ENCODE results near the gene SACM1L. TPM values are rescaled to one million over a fixed set of nuclear protein-coding genes. Genes with fewer than 3 reads are reported as not detected.

The SACM1L gene
- total and polyA plus RNA-seq, 2 of the 13 experiments (the other 11 are each of a cell fraction or from before 2014, with no cell fraction given), result 15.1 to 27.8 TPM

GRCh38 chr3:45688882-45689786, at the start of gene SACM1L (continued):
- 0 out of 2 replicates have a peak, but pooled peaks have one; percentile 35 for TF ChIP-seq HMG20B (CRISPR knock-in tag; conservative IDR thresholded peaks at IDR 0.05)
- TF ChIP-seq HBP1 (CRISPR knock-in tag; IDR thresholded peaks at IDR 0.05; ENCODE audit: low read depth), result no peak
- peak; percentile 89; the same call in 1 of the 2 replicates for TF ChIP-seq KAT7 (CRISPR knock-in tag; IDR thresholded peaks at IDR 0.05; ENCODE audit: borderline replicate concordance)
- TF ChIP-seq, protein P1, sequence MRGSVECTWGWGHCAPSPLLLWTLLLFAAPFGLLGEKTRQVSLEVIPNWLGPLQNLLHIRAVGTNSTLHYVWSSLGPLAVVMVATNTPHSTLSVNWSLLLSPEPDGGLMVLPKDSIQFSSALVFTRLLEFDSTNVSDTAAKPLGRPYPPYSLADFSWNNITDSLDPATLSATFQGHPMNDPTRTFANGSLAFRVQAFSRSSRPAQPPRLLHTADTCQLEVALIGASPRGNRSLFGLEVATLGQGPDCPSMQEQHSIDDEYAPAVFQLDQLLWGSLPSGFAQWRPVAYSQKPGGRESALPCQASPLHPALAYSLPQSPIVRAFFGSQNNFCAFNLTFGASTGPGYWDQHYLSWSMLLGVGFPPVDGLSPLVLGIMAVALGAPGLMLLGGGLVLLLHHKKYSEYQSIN (CRISPR knock-in tag; IDR thresholded peaks at IDR 0.05; ENCODE audit: borderline replicate concordance), result no peak
- no peak for TF ChIP-seq SUZ12 (IDR thresholded peaks at IDR 0.05; ENCODE audit: low read depth, low read length)
- TF ChIP-seq ARNT2 (CRISPR knock-in tag; IDR thresholded peaks at IDR 0.05; ENCODE audit: low read depth), result no peak
- no peak for TF ChIP-seq HNRNPUL1 (IDR thresholded peaks at IDR 0.05; ENCODE audit: low read depth, low read length)
- TF ChIP-seq, protein P2, sequence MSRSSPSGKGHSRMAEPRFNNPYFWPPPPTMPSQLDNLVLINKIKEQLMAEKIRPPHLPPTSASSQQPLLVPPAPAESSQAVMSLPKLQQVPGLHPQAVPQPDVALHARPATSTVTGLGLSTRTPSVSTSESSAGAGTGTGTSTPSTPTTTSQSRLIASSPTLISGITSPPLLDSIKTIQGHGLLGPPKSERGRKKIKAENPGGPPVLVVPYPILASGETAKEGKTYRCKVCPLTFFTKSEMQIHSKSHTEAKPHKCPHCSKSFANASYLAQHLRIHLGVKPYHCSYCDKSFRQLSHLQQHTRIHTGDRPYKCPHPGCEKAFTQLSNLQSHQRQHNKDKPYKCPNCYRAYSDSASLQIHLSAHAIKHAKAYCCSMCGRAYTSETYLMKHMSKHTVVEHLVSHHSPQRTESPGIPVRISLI (CRISPR knock-in tag; IDR thresholded peaks at IDR 0.05; ENCODE audit: borderline replicate concordance), result no peak
- TF ChIP-seq IRF9 (CRISPR knock-in tag; IDR thresholded peaks at IDR 0.05; ENCODE audit: borderline replicate concordance), result 0 out of 2 replicates have a peak, but pooled peaks have one; percentile 36
- TF ChIP-seq NCOA5 (CRISPR knock-in tag; IDR thresholded peaks at IDR 0.05), result no peak
- TF ChIP-seq, protein P3, sequence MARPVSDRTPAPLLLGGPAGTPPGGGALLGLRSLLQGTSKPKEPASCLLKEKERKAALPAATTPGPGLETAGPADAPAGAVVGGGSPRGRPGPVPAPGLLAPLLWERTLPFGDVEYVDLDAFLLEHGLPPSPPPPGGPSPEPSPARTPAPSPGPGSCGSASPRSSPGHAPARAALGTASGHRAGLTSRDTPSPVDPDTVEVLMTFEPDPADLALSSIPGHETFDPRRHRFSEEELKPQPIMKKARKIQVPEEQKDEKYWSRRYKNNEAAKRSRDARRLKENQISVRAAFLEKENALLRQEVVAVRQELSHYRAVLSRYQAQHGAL (CRISPR knock-in tag; IDR thresholded peaks at IDR 0.05; ENCODE audit: not compliant biosample characterization), result no peak
- TF ChIP-seq FOXK1 (CRISPR knock-in tag; IDR thresholded peaks at IDR 0.05; ENCODE audit: borderline replicate concordance, low read depth), result peak; percentile 78
- TF ChIP-seq NKX3-1 (CRISPR knock-in tag; IDR thresholded peaks at IDR 0.05), result peak; percentile 87
- no peak; the same call in 1 of the 2 replicates for TF ChIP-seq KLF9 (CRISPR knock-in tag; IDR thresholded peaks at IDR 0.05; ENCODE audit: low read depth)
- TF ChIP-seq XRCC5 (optimal IDR thresholded peaks at IDR 0.05; ENCODE audit: low read length), result peak; percentile 71
- TF ChIP-seq EP300 (IDR thresholded peaks at IDR 0.05; ENCODE audit: low read depth in 2 of 2, low read length in 2 of 2), result peak in 1 of 2 experiments; percentile 50; a peak in 1 of 4 replicates
- no peak for TF ChIP-seq EP300 (CRISPR knock-in tag; IDR thresholded peaks at IDR 0.05; ENCODE audit: borderline replicate concordance)
- 0 out of 2 replicates have a peak, but pooled peaks have one; percentile 9 for TF ChIP-seq MZF1 (CRISPR knock-in tag; IDR thresholded peaks at IDR 0.05; ENCODE audit: borderline replicate concordance)
- TF ChIP-seq MAZ (IDR thresholded peaks at IDR 0.05; ENCODE audit: borderline replicate concordance, low read depth, low read length), result peak; percentile 75; the same call in 1 of the 2 replicates
- peak; percentile 87 for TF ChIP-seq MAZ (CRISPR knock-in tag; IDR thresholded peaks at IDR 0.05; ENCODE audit: low read depth)
- no peak for TF ChIP-seq ZNF790 (CRISPR knock-in tag; IDR thresholded peaks at IDR 0.05; ENCODE audit: borderline replicate concordance)
- no peak for TF ChIP-seq ZNF530 (CRISPR knock-in tag; IDR thresholded peaks at IDR 0.05; ENCODE audit: low read depth)
- TF ChIP-seq SP140L (CRISPR knock-in tag; IDR thresholded peaks at IDR 0.05; ENCODE audit: borderline replicate concordance), result no peak
